ENCODE results near the gene STIMATE. TPM values are rescaled to one million over a fixed set of nuclear protein-coding genes. Genes with fewer than 3 reads are reported as not detected.

STIMATE gene
- polyA plus RNA-seq (2012; rRNA removed) = 9.3 and 10.4 TPM in 2 replicates
- 6.1 and 8.5 TPM in 2 replicates for polyA plus RNA-seq (2012; cell fraction: cytosol; rRNA removed)
- polyA plus RNA-seq (2012; cell fraction: nucleus; rRNA removed) = 17.5 and 19.6 TPM in 2 replicates

GRCh38 chr3:52897130-52898122 lies at the start of gene STIMATE:
TSS of gene STIMATE (minus strand) at chr3:52897548. CDS start at chr3:52897450, 98 bp downstream.
- DNase-seq = peak; percentile 97
- Histone ChIP-seq H3K4me2 (peak within 1 kb of the TSS; percentile 95), H3K27ac (ENCODE audit: low read depth in 2 of 2, low read length in 1 of 2) (peak within 1 kb of the TSS in 1 of 2 experiments; percentile 28; a peak in 1 of 4 replicates), H3K79me2 (ENCODE audit: insufficient read depth) (peaks cover 24% of the 10 kb centered on the region; the same call in 1 of the 2 replicates), H2AFZ (ENCODE audit: low read depth) (peak within 1 kb of the TSS; percentile 97), H3K4me3 (ENCODE audit: low read depth in 2 of 2, low read length in 1 of 2) (peak within 1 kb of the TSS; percentile 83 to 95), H3K9me3 (no peaks in the 10 kb centered on the region), H3K9ac (peak within 1 kb of the TSS; percentile 72), H3K36me3 (replicated peaks in 1 of 2; ENCODE audit: control insufficient read depth in 1 of 2, insufficient read depth in 2 of 2, low read length in 1 of 2) (peaks cover 0 to 3% of the 10 kb centered on the region in 2 experiments), H3F3A (replicated peaks; ENCODE audit: insufficient read depth) (no peaks in the 10 kb centered on the region), H3K4me1 (ENCODE audit: control insufficient read depth in 1 of 2, insufficient read depth in 2 of 2, low read depth in 1 of 2, low read length in 1 of 2) (peaks cover 0 to 22% of the 10 kb centered on the region in 2 experiments; a peak in 2 of 4 replicates), H3K9me2 (no peaks in the 10 kb centered on the region), H4K20me1 (ENCODE audit: insufficient read depth) (no peaks in the 10 kb centered on the region), H3K27me3 (ENCODE audit: insufficient read depth) (no peaks in the 10 kb centered on the region)
- TF ChIP-seq FOSL2 (IDR thresholded peaks at IDR 0.05; ENCODE audit: borderline replicate concordance, low read depth) = no peak
- 0 out of 2 replicates have a peak, but pooled peaks have one; percentile 8 for TF ChIP-seq REST (IDR thresholded peaks at IDR 0.05; ENCODE audit: low read depth, low read length)
- peak; percentile 68 for TF ChIP-seq TAF1 (IDR thresholded peaks at IDR 0.05; ENCODE audit: borderline replicate concordance, low read depth, low read length)
- no peak for TF ChIP-seq USF1 (IDR thresholded peaks at IDR 0.05; ENCODE audit: borderline replicate concordance, low read depth)
- peak; percentile 59; the same call in 1 of the 2 replicates for TF ChIP-seq MXI1 (IDR thresholded peaks at IDR 0.05; ENCODE audit: low read depth, low read length)
- TF ChIP-seq RFX5 (IDR thresholded peaks at IDR 0.05; ENCODE audit: low read length) = peak; percentile 62; the same call in 1 of the 2 replicates
- TF ChIP-seq POLR2AphosphoS5 (IDR thresholded peaks at IDR 0.05; ENCODE audit: low read depth, low read length) = peak; percentile 34; the same call in 1 of the 2 replicates
- ChIA-PET CTCF (interaction anchor here (0.7 to 1.9 kb wide), 6 partner anchors 10 to 217 kb away, joined by 3 to 10 read pairs (median 4); no protein-coding TSS in a partner anchor), POLR2A (no interaction called here)
- WGBS (ENCODE audit: low lambda C conversion rate) = under 1% methylated on average over 17 of the region's 85 CpGs

DNA sequence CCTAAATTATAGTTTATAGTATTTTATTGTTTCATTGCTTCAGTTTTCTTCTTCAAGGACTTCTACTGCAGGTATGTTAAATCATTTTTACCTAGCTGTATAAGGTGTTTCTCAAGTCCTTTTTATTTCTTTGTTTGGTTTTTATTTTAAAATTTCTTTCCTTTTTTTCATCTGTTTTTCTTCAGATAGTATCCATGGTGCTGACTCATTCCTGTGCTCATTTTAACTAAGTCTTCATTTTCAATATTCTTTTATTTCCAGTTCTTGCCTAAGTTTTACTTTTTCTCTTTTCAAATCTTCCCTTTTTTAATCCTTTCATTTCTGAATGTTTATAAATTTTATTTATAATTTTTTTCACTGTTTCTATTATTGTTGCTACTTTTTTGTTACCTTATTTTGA lies 42.3 kb upstream of the STIMATE start:
- Histone ChIP-seq H3K27me3 (ENCODE audit: insufficient read depth) (no peaks in the 10 kb centered on the region), H3K9ac (no peak overlapping the region), H3F3A (replicated peaks; ENCODE audit: insufficient read depth) (no peaks in the 10 kb centered on the region), H3K4me1 (ENCODE audit: control insufficient read depth in 1 of 2, insufficient read depth in 2 of 2, low read depth in 1 of 2, low read length in 1 of 2) (no peaks in the 10 kb centered on the region; a peak in 1 of 4 replicates), H3K36me3 (replicated peaks in 1 of 2; ENCODE audit: control insufficient read depth in 1 of 2, insufficient read depth in 2 of 2, low read length in 1 of 2) (no peaks in the 10 kb centered on the region), H3K9me3 (no peaks in the 10 kb centered on the region), H4K20me1 (ENCODE audit: insufficient read depth) (no peaks in the 10 kb centered on the region), H3K4me2 (no peak overlapping the region), H3K79me2 (ENCODE audit: insufficient read depth) (no peaks in the 10 kb centered on the region), H3K9me2 (no peaks in the 10 kb centered on the region), H3K4me3 (ENCODE audit: low read depth in 2 of 2, low read length in 1 of 2) (no peak overlapping the region), H3K27ac (ENCODE audit: low read depth in 2 of 2, low read length in 1 of 2) (no peak overlapping the region), H2AFZ (ENCODE audit: low read depth) (no peak overlapping the region)
- POLR2A ChIA-PET = no interaction called here
- CTCF ChIA-PET = interaction anchor here (0.7 to 1.6 kb wide), 4 partner anchors 13 to 133 kb away, joined by 3 to 4 read pairs (median 4); no protein-coding TSS in a partner anchor
- no peak for DNase-seq
- no peak for TF ChIP-seq REST (IDR thresholded peaks at IDR 0.05; ENCODE audit: low read depth, low read length)
- TF ChIP-seq RCOR1 (IDR thresholded peaks at IDR 0.05; ENCODE audit: low read length) = no peak
- no peak for TF ChIP-seq EP300 (IDR thresholded peaks at IDR 0.05; ENCODE audit: borderline replicate concordance in 1 of 2, low read depth in 1 of 2, low read length in 1 of 2)
- TF ChIP-seq, protein P1, sequence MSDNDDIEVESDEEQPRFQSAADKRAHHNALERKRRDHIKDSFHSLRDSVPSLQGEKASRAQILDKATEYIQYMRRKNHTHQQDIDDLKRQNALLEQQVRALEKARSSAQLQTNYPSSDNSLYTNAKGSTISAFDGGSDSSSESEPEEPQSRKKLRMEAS (IDR thresholded peaks at IDR 0.05; ENCODE audit: low read depth) = no peak
- TF ChIP-seq GABPA (IDR thresholded peaks at IDR 0.05; ENCODE audit: low read depth) = no peak
- no peak for TF ChIP-seq FOXJ3 (CRISPR knock-in tag; IDR thresholded peaks at IDR 0.05)
- TF ChIP-seq CHD2 (IDR thresholded peaks at IDR 0.05; ENCODE audit: low read length, partially characterized antibody) = no peak
- no peak for TF ChIP-seq EZH2phosphoT487 (IDR thresholded peaks at IDR 0.05; ENCODE audit: borderline replicate concordance, low read depth)
- no peak for TF ChIP-seq GATA2 (CRISPR knock-in tag; IDR thresholded peaks at IDR 0.05)
